ENCODE measurements around the gene WWP2.

WWP2 gene

GRCh38 chr16:69838489-69838888, 76.4 kb downstream of the WWP2 start:
- no peaks in the 10 kb centered on the region for H4K20me1 ChIP-seq (ENCODE audit: insufficient read depth)
- H3K79me2 ChIP-seq (ENCODE audit: insufficient read depth, low read depth): no peaks in the 10 kb centered on the region
- H3K36me3 ChIP-seq (ENCODE audit: insufficient read depth): no peaks in the 10 kb centered on the region
- H3K27ac ChIP-seq: no peak overlapping the region
- H2AFZ ChIP-seq (ENCODE audit: low read depth): no peak overlapping the region
- H3K27me3 ChIP-seq (ENCODE audit: insufficient read depth, low read depth): no peaks in the 10 kb centered on the region
- peaks cover 27% of the 10 kb centered on the region for H3K4me1 ChIP-seq (ENCODE audit: low read depth, poor library complexity, severe bottlenecking)
- H3K4me2 ChIP-seq: no peak overlapping the region
- no peak overlapping the region for H3K9ac ChIP-seq
- no peak for TF ChIP-seq CTCF (conservative IDR thresholded peaks at IDR 0.05; ENCODE audit: low read depth, low read length)
- H3K4me3 ChIP-seq (IDR thresholded peaks at IDR 0.05; ENCODE audit: insufficient read depth, low read depth, low read length): no peak overlapping the region

DNA sequence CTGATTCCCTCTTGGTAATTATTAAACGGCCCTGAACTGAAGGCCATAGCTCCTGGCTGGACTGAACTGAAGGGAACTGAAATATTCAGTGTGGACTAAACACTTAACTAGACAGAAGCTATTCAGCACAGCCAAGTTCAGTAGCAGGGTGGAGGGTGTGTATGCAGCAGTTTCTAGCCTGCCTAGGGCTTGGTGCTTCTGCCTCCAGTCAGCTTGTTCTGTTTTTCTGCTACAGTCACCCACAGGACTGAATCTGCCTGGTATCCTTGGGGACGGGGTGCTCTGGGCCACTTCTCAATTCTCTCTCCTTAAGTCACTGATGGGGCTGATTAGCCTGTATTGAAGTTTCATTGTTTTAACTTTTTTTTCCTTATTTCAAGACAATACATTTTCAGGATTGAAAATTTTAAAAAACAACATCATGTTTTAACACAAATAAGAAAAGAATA, 77.1 kb downstream of the WWP2 start:
- H3K27me3 ChIP-seq (ENCODE audit: insufficient read depth, low read depth): no peaks in the 10 kb centered on the region
- no peak overlapping the region for H2AFZ ChIP-seq (ENCODE audit: low read depth)
- peaks cover 19% of the 10 kb centered on the region for H3K4me1 ChIP-seq (ENCODE audit: low read depth, poor library complexity, severe bottlenecking)
- no peaks in the 10 kb centered on the region for H4K20me1 ChIP-seq (ENCODE audit: insufficient read depth)
- no peaks in the 10 kb centered on the region for H3K79me2 ChIP-seq (ENCODE audit: insufficient read depth, low read depth)
- no peaks in the 10 kb centered on the region for H3K36me3 ChIP-seq (ENCODE audit: insufficient read depth)
- no peak overlapping the region for H3K4me2 ChIP-seq
- H3K9ac ChIP-seq: no peak overlapping the region
- no peak overlapping the region for H3K4me3 ChIP-seq (IDR thresholded peaks at IDR 0.05; ENCODE audit: insufficient read depth, low read depth, low read length)
- H3K27ac ChIP-seq: no peak overlapping the region
- no peak for TF ChIP-seq CTCF (conservative IDR thresholded peaks at IDR 0.05; ENCODE audit: low read depth, low read length)

DNA sequence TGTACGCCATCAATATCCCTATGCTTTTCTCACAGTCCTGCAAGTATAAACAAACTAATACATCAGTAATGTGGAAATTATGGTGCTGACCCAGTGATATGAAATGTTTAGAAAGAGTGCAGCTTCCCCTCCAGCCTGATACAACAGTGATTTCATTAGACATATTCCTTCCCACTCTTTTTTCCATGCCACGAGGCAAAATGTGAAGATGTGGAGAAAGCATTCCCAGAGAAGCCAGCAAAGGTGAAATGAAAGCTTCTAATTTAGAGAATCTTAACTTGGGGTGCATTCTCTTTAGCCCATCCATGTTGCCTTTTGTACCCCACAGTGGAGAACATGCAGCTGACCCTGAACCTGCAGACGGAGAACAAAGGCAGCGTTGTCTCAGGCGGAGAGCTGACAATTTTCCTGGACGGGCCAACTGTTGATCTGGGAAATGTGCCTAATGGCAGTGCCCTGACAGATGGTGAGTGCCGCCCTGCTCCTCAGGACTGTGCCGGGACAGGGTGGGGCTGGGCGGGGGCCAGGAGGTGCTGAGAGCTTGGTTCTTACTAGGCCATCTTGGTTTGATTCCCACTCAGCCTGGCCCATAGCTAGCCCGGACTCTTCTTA, 77.8 kb downstream of the WWP2 start:
- Histone ChIP-seq H3K27ac (no peak overlapping the region), H2AFZ (ENCODE audit: low read depth) (no peak overlapping the region), H4K20me1 (ENCODE audit: insufficient read depth) (no peaks in the 10 kb centered on the region), H3K4me1 (ENCODE audit: low read depth, poor library complexity, severe bottlenecking) (peaks cover 13% of the 10 kb centered on the region), H3K79me2 (ENCODE audit: insufficient read depth, low read depth) (no peaks in the 10 kb centered on the region), H3K9ac (no peak overlapping the region), H3K4me3 (IDR thresholded peaks at IDR 0.05; ENCODE audit: insufficient read depth, low read depth, low read length) (no peak overlapping the region), H3K27me3 (ENCODE audit: insufficient read depth, low read depth) (no peaks in the 10 kb centered on the region), H3K36me3 (ENCODE audit: insufficient read depth) (no peaks in the 10 kb centered on the region), H3K4me2 (no peak overlapping the region)
- TF ChIP-seq CTCF (conservative IDR thresholded peaks at IDR 0.05; ENCODE audit: low read depth, low read length): no peak

DNA sequence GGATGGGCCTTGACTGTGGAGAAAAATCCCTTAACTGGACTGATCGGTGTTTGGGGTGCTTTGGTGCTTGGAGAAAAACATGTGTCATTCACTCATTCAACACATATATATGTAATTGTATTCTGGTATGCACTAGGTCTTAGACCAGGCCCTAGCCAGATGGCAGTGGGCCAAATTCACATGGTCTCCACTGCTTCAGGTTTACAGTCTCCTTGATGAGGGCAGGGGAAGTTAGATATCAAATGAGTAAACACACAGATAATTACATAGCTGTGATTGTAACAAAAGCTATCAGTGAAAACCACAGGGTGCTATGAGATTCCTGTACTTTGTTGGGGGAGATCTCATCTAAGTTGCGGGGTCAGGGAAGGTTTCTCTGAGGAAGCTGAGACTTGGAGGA, 78.8 kb downstream of the WWP2 start:
- Histone ChIP-seq H2AFZ (ENCODE audit: low read depth) (no peak overlapping the region), H3K4me3 (IDR thresholded peaks at IDR 0.05; ENCODE audit: insufficient read depth, low read depth, low read length) (no peak overlapping the region), H3K27ac (no peak overlapping the region), H3K27me3 (ENCODE audit: insufficient read depth, low read depth) (no peaks in the 10 kb centered on the region), H3K36me3 (ENCODE audit: insufficient read depth) (no peaks in the 10 kb centered on the region), H3K79me2 (ENCODE audit: insufficient read depth, low read depth) (no peaks in the 10 kb centered on the region), H4K20me1 (ENCODE audit: insufficient read depth) (no peaks in the 10 kb centered on the region), H3K4me2 (no peak overlapping the region), H3K9ac (no peak overlapping the region), H3K4me1 (ENCODE audit: low read depth, poor library complexity, severe bottlenecking) (peaks cover 3% of the 10 kb centered on the region)
- TF ChIP-seq CTCF (conservative IDR thresholded peaks at IDR 0.05; ENCODE audit: low read depth, low read length): no peak
